Neural progenitor cell (in vitro differentiated cells): Measurements from ENCODE around the gene TRIM3. TPM values are rescaled to one million over a fixed set of nuclear protein-coding genes. Genes with fewer than 3 reads are reported as not detected.

Experiments
- DNase-seq: peaks from one replicate; pipeline ENCODE4 v3.0.0-alpha.2; 2016; ENCODE audit warnings: low spot score
- H2AFZ ChIP-seq: fragments of 200-600 bp; sonication (generic); replicated peaks from 2 replicates; pipeline ENCODE4 v1.6.1; 2016; ENCODE audit warnings: antibody characterized with exemption
- H3F3A ChIP-seq: fragments of 200-600 bp; sonication (generic); 2 replicates; pipeline ENCODE4 v1.6.1; 2016; ENCODE audit warnings: antibody characterized with exemption, low read depth
- H3K27ac ChIP-seq: fragments of 200-600 bp; sonication (generic); 2 replicates; pipeline ENCODE4 v1.5.1; 2016; ENCODE audit warnings: mild to moderate bottlenecking
- H3K27me3 ChIP-seq: fragments of 200-600 bp; sonication (generic); 2 replicates; pipeline ENCODE4 v1.6.1; 2016; ENCODE audit warnings: mild to moderate bottlenecking, moderate library complexity
- H3K36me3 ChIP-seq: fragments of 200-600 bp; sonication (generic); 2 replicates; pipeline ENCODE4 v1.5.1; 2016
- H3K4me1 ChIP-seq: fragments of 200-600 bp; sonication (generic); 2 replicates; pipeline ENCODE4 v1.6.1; 2016; ENCODE audit warnings: mixed run types
- H3K4me2 ChIP-seq: fragments of 200-600 bp; sonication (generic); 2 replicates; pipeline ENCODE4 v1.6.1; 2016
- H3K4me3 ChIP-seq: fragments of 200-600 bp; sonication (generic); 2 replicates; pipeline ENCODE4 v1.5.1; 2016
- H3K79me2 ChIP-seq: fragments of 200-600 bp; sonication (generic); 2 replicates; pipeline ENCODE4 v1.6.1; 2016; ENCODE audit warnings: low read depth
- H3K9ac ChIP-seq: fragments of 200-600 bp; sonication (generic); 2 replicates; pipeline ENCODE4 v1.6.1; 2016
- H3K9me3 ChIP-seq: fragments of 200-600 bp; sonication (generic); 2 replicates; pipeline ENCODE4 v1.5.1; 2016; ENCODE audit warnings: low read depth
- H4K20me1 ChIP-seq: fragments of 200-600 bp; sonication (generic); 2 replicates; pipeline ENCODE4 v1.6.1; 2016; ENCODE audit warnings: low read depth
- H3K27ac Mint-ChIP-seq: 3 replicates; pipeline ENCODE4 v1.8.0; 2021; ENCODE audit warnings: mixed read lengths
- H3K27me3 Mint-ChIP-seq: 2 replicates; pipeline ENCODE4 v1.8.0; 2022; ENCODE audit warnings: low read depth, mild to moderate bottlenecking, inconsistent platforms, moderate library complexity, mixed read lengths; ENCODE audit not compliant: insufficient read depth
- H3K36me3 Mint-ChIP-seq: 3 replicates; pipeline ENCODE4 v1.8.0; 2021; ENCODE audit warnings: mixed read lengths
- H3K4me1 Mint-ChIP-seq: 3 replicates; pipeline ENCODE4 v1.8.0; 2021; ENCODE audit warnings: mixed read lengths
- H3K4me3 Mint-ChIP-seq: 3 replicates; pipeline ENCODE4 v1.8.0; 2021; ENCODE audit warnings: mild to moderate bottlenecking, moderate library complexity, mixed read lengths
- H3K9me3 Mint-ChIP-seq: 3 replicates; pipeline ENCODE4 v1.8.0; 2020; ENCODE audit warnings: mixed read lengths
- EZH2 ChIP-seq: fragments of 200-600 bp; sonication (generic); IDR thresholded peaks from 2 replicates; pipeline ENCODE4 v1.6.1; 2017; ENCODE audit warnings: antibody characterized with exemption, mild to moderate bottlenecking, moderate library complexity
- EZH2phosphoT487 ChIP-seq: fragments of 200-600 bp; sonication (generic); IDR thresholded peaks from 2 replicates; pipeline ENCODE4 v1.6.1; 2017; ENCODE audit warnings: antibody characterized with exemption
- total RNA-seq: library from RNA; depleted of rRNA; stranded (reverse); fragments of >200 nt; gene quantifications from 2 replicates; pipeline ENCODE4 v1.2.3, GENCODE V29; 2015; ENCODE audit warnings: low replicate concordance
- TF ChIP-seq, protein P1 (sequence below): fragments of 200-600 bp; sonication (generic); IDR thresholded peaks from 2 replicates; pipeline ENCODE4 v1.5.1; 2017; ENCODE audit warnings: antibody characterized with exemption, mild to moderate bottlenecking

Gene TRIM3
- total RNA-seq, 1 donor from 2014 or later: 16.1 TPM

DNA sequence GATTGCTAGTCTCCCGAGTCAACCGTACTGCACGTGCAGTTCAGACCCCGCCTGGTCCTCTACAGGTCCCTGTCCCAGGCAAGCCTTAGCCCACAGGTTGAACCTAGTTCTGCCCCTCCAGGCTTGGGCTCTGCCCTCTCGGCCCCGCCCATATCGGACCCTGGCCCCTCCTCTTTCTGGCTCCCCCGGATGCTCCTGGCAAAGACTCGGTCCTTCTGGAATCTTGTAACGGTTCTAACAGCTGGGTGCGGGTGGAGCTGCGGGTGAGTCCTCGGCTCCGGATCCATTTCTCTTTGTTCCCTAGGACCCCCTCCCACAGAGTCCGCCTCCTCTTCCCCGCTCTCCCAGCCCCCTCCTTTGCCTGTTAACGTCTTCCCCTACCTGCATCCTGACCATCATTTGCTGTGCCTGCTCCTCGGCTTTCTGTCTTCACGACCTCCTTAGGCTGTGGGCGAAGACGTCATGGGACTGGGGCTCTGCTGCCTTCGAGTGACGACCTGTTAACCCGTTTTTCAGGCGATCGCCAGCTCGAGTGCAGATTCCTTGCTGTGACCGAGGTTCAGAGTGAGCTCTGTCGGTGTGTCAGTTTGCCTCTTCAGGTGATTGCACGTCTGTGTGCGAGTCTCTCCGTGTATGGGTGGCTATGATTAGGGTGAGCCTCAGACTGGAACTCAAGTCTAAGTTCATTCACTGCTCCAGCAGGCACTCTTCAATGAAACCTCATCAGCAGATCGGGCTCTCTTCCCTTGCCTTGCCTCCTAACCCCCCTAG lies 23.5 kb upstream of the TRIM3 start, which contains the start of gene DNHD1:
Gene DNHD1, plus strand, starts transcription at position 212 of the 771 bp plus-strand sequence. CDS start 936 bp downstream, outside the sequence.
- H3K4me2 ChIP-seq: peak within 1 kb of the TSS; percentile 41
- H3K4me3 Mint-ChIP-seq: no peak within 1 kb of the TSS
- DNase-seq: peak; percentile 16

DNA sequence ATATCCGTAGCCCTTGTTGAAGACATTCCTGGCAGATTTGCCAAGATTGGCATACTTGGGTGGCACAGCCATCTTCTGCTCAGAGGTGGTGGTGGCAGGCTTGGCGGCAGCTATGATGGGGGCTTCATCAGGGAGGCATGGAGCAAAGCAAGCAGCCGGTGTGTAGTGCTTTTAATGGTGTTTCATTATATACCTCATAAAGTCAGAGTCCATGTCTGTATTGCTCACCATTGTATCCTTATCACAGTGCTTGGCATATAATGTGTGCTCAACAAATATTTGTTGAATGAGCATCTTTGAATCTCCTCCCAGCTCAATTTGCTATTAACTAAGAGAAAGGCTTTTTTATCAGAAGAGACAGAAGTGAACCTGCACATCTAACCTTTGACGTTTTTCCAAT lies 15.6 kb upstream of the TRIM3 start:
- DNase-seq: no peak

More for the DNA sequence above, 23.5 kb upstream of the TRIM3 start, which contains the start of gene DNHD1:
- H3K4me3 ChIP-seq: no peak within 1 kb of the TSS
- no peaks in the 10 kb centered on the region for H3K9me3 ChIP-seq
- H3K27me3 Mint-ChIP-seq: no peaks in the 10 kb centered on the region
- peaks cover 8% of the 10 kb centered on the region for H3K4me1 Mint-ChIP-seq
- TF ChIP-seq, protein P1, sequence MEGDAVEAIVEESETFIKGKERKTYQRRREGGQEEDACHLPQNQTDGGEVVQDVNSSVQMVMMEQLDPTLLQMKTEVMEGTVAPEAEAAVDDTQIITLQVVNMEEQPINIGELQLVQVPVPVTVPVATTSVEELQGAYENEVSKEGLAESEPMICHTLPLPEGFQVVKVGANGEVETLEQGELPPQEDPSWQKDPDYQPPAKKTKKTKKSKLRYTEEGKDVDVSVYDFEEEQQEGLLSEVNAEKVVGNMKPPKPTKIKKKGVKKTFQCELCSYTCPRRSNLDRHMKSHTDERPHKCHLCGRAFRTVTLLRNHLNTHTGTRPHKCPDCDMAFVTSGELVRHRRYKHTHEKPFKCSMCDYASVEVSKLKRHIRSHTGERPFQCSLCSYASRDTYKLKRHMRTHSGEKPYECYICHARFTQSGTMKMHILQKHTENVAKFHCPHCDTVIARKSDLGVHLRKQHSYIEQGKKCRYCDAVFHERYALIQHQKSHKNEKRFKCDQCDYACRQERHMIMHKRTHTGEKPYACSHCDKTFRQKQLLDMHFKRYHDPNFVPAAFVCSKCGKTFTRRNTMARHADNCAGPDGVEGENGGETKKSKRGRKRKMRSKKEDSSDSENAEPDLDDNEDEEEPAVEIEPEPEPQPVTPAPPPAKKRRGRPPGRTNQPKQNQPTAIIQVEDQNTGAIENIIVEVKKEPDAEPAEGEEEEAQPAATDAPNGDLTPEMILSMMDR: no peak
- no peak for TF ChIP-seq EZH2
- no peak for TF ChIP-seq EZH2phosphoT487
- H3K36me3 ChIP-seq: no peaks in the 10 kb centered on the region
- no peaks in the 10 kb centered on the region for H3K27me3 ChIP-seq
- no peaks in the 10 kb centered on the region for H3F3A ChIP-seq
- H3K36me3 Mint-ChIP-seq: peaks cover 10% of the 10 kb centered on the region
- H3K27ac Mint-ChIP-seq: no peak within 1 kb of the TSS
- H2AFZ ChIP-seq: no peak within 1 kb of the TSS
- H3K27ac ChIP-seq: no peak within 1 kb of the TSS
- no peaks in the 10 kb centered on the region for H4K20me1 ChIP-seq
- no peaks in the 10 kb centered on the region for H3K79me2 ChIP-seq
- H3K9ac ChIP-seq: no peak within 1 kb of the TSS
- H3K9me3 Mint-ChIP-seq: no peaks in the 10 kb centered on the region
- H3K4me1 ChIP-seq: no peaks in the 10 kb centered on the region

DNA sequence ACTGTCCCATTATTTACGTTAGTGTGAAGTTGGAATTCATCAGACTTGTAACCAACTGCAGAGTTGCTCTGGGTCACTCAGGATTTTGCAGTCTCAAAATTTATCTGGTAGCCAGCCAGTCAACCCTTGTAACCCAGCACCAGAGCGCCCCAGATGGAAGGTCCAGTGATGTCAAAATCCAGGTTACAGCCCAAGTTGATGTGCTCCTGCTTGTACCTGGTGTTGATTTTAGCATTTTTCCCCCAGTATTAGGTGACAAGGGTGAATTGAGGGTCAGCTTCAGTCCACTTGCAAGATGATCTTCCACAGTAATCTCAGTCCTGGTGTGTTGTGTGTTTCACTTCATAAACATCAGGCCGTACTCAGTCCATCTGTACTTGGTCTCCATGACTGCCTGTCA lies 15.1 kb upstream of the TRIM3 start:
- H3K4me1 ChIP-seq: no peaks in the 10 kb centered on the region
- no peaks in the 10 kb centered on the region for H3K27me3 Mint-ChIP-seq
- no peaks in the 10 kb centered on the region for H3F3A ChIP-seq
- no peak overlapping the region for H3K27ac Mint-ChIP-seq
- H2AFZ ChIP-seq: no peak overlapping the region
- no peaks in the 10 kb centered on the region for H3K27me3 ChIP-seq
- DNase-seq: no peak
- H3K9me3 Mint-ChIP-seq: no peaks in the 10 kb centered on the region
- no peak overlapping the region for H3K4me2 ChIP-seq
- no peak overlapping the region for H3K9ac ChIP-seq
- TF ChIP-seq EZH2: no peak
- TF ChIP-seq, protein P1: no peak
- TF ChIP-seq EZH2phosphoT487: no peak
- H3K36me3 Mint-ChIP-seq: peaks cover 2% of the 10 kb centered on the region
- no peaks in the 10 kb centered on the region for H3K4me1 Mint-ChIP-seq
- no peak overlapping the region for H3K4me3 Mint-ChIP-seq
- H3K9me3 ChIP-seq: no peaks in the 10 kb centered on the region
- H3K36me3 ChIP-seq: no peaks in the 10 kb centered on the region
- peaks cover under 1% of the 10 kb centered on the region for H3K79me2 ChIP-seq
- no peak overlapping the region for H3K4me3 ChIP-seq
- no peak overlapping the region for H3K27ac ChIP-seq
- H4K20me1 ChIP-seq: no peaks in the 10 kb centered on the region

More for the DNA sequence above, 15.6 kb upstream of the TRIM3 start:
- H3K4me2 ChIP-seq: no peak overlapping the region
- TF ChIP-seq, protein P1: no peak
- TF ChIP-seq EZH2: no peak
- TF ChIP-seq EZH2phosphoT487: no peak
- H3K9me3 Mint-ChIP-seq: no peaks in the 10 kb centered on the region
- H3K79me2 ChIP-seq: no peaks in the 10 kb centered on the region
- H3K27ac Mint-ChIP-seq: no peak overlapping the region
- H3K27me3 ChIP-seq: no peaks in the 10 kb centered on the region
- H3K4me1 ChIP-seq: no peaks in the 10 kb centered on the region
- H2AFZ ChIP-seq: no peak overlapping the region
- no peaks in the 10 kb centered on the region for H4K20me1 ChIP-seq
- no peaks in the 10 kb centered on the region for H3K27me3 Mint-ChIP-seq
- H3K9me3 ChIP-seq: no peaks in the 10 kb centered on the region
- H3K4me3 ChIP-seq: no peak overlapping the region
- H3K4me3 Mint-ChIP-seq: no peak overlapping the region
- H3K4me1 Mint-ChIP-seq: no peaks in the 10 kb centered on the region
- no peak overlapping the region for H3K9ac ChIP-seq
- no peaks in the 10 kb centered on the region for H3F3A ChIP-seq
- no peaks in the 10 kb centered on the region for H3K36me3 ChIP-seq
- no peak overlapping the region for H3K27ac ChIP-seq
- H3K36me3 Mint-ChIP-seq: peaks cover 2% of the 10 kb centered on the region
